HG02759 (cell line): ENCODE data around the gene SPTBN4.

Experiments used
- ATAC-seq: cut with Tn5 transposase; IDR thresholded peaks from one replicate; pipeline ENCODE4 v1.9.1; 2021; ENCODE audit warnings: mild to moderate bottlenecking, moderate library complexity; ENCODE audit not compliant: unreplicated experiment

The SPTBN4 gene

GRCh38 chr19:40599902-40600569, 133.2 kb downstream of the SPTBN4 start:
- no peak for ATAC-seq

GRCh38 chr19:40600570-40601133, 133.9 kb downstream of the SPTBN4 start:
- no peak for ATAC-seq

- ATAC-seq, result no peak
Observed at GRCh38 chr19:40601134-40601974, 134.6 kb downstream of the SPTBN4 start, which contains the start of gene LTBP4. Gene LTBP4, plus strand, starts transcription at chr19:40601369. Its CDS starts 19 bp downstream, at chr19:40601388.

- ATAC-seq, result no peak
Observed at GRCh38 chr19:40603071-40603388, 136.2 kb downstream of the SPTBN4 start.

GRCh38 chr19:40603389-40604170, 136.8 kb downstream of the SPTBN4 start:
- ATAC-seq, result peak; percentile 79

GRCh38 chr19:40604171-40604646, 137.4 kb downstream of the SPTBN4 start:
- no peak for ATAC-seq

GRCh38 chr19:40604647-40605215, 137.9 kb downstream of the SPTBN4 start:
- ATAC-seq, result no peak

- peak; percentile 21 for ATAC-seq
Observed at GRCh38 chr19:40605216-40605971, 138.6 kb downstream of the SPTBN4 start.

GRCh38 chr19:40607311-40608239, 140.8 kb downstream of the SPTBN4 start:
- no peak for ATAC-seq

- no peak for ATAC-seq
Observed at GRCh38 chr19:40608240-40608621, 141.4 kb downstream of the SPTBN4 start.

GRCh38 chr19:40608957-40609356, 142.2 kb downstream of the SPTBN4 start:
- ATAC-seq, result no peak

- ATAC-seq, result peak; percentile 56
Observed at GRCh38 chr19:40609561-40610395, 143.0 kb downstream of the SPTBN4 start.

- ATAC-seq, result no peak
Observed at GRCh38 chr19:40610396-40611064, 143.7 kb downstream of the SPTBN4 start.

GRCh38 chr19:40611096-40611495, 144.3 kb downstream of the SPTBN4 start:
- ATAC-seq, result no peak

GRCh38 chr19:40611900-40612698, 145.3 kb downstream of the SPTBN4 start:
- no peak for ATAC-seq

GRCh38 chr19:40612831-40613689, 146.3 kb downstream of the SPTBN4 start:
- no peak for ATAC-seq
